Calu3 (cell line): ENCODE results near the gene SPOCK3. TPM values are rescaled to one million over a fixed set of nuclear protein-coding genes. Genes with fewer than 3 reads are reported as not detected.
"Not testable (repeated sequence)": the region's sequence is repeated elsewhere in the genome, so short reads cannot be mapped to it uniquely, and the experiment has no call there.

Source experiments
- BruUV-seq: library from RNA; stranded (reverse); fragments of 400-500 nt; replicated peaks from 2 replicates; lab custom pipeline; 2021; lab: Mats Ljungman, UMichigan
- CTCF ChIA-PET: fragments of 300-600 bp; sonication (Branson Sonifier 250); formaldehyde crosslinking; loops from one replicate; lab custom pipeline; 2022; ENCODE audit warnings: antibody characterized with exemption; lab: Charles Lee
- DNase-seq: peaks from one replicate; pipeline ENCODE4 v3.0.0; 2022
- H3K27ac Mint-ChIP-seq: one replicate; pipeline ENCODE4 v1.8.0; 2022; ENCODE audit warnings: mixed read lengths; ENCODE audit not compliant: unreplicated experiment
- H3K27me3 Mint-ChIP-seq: one replicate; pipeline ENCODE4 v1.8.0; 2022; ENCODE audit warnings: mixed read lengths; ENCODE audit not compliant: unreplicated experiment
- H3K36me3 Mint-ChIP-seq: one replicate; pipeline ENCODE4 v1.8.0; 2022; ENCODE audit warnings: mild to moderate bottlenecking, moderate library complexity, mixed read lengths; ENCODE audit not compliant: insufficient read depth, unreplicated experiment
- H3K4me1 Mint-ChIP-seq: one replicate; pipeline ENCODE4 v1.8.0; 2022; ENCODE audit warnings: mild to moderate bottlenecking, low read depth, mixed read lengths; ENCODE audit not compliant: unreplicated experiment
- H3K4me3 Mint-ChIP-seq: one replicate; pipeline ENCODE4 v1.8.0; 2022; ENCODE audit warnings: mild to moderate bottlenecking, low read depth, moderate library complexity, mixed read lengths; ENCODE audit not compliant: unreplicated experiment
- H3K9me3 Mint-ChIP-seq: one replicate; pipeline ENCODE4 v1.8.0; 2022; ENCODE audit warnings: low read depth, mixed read lengths; ENCODE audit not compliant: unreplicated experiment
- CTCF ChIP-seq: fragments of 200-600 bp; IDR thresholded peaks from one replicate; pipeline ENCODE4 v1.8.0; 2022; ENCODE audit warnings: antibody characterized with exemption; ENCODE audit not compliant: unreplicated experiment
- intact Hi-C: fragments of 100-400 bp; cut with micrococcal nuclease; formaldehyde crosslinking; loops from one replicate; pipeline ENCODE4 v1.10.0; 2022; ENCODE audit not compliant: unreplicated experiment
- total RNA-seq: library from RNA; stranded (reverse); gene quantifications from 2 replicates; pipeline ENCODE4 v1.2.3, GENCODE V29; 2022

SPOCK3 gene
- total RNA-seq, 1 experiment from 2014 or later, result 0.31 TPM

GRCh38 chr4:166777760-166778159 lies 456.5 kb downstream of the SPOCK3 start:
- Mint-ChIP-seq H3K4me1 (no peaks in the 10 kb centered on the region), H3K9me3 (peaks cover 3% of the 10 kb centered on the region), H3K27ac (no peak overlapping the region), H3K27me3 (no peaks in the 10 kb centered on the region), H3K36me3 (no peaks in the 10 kb centered on the region), H3K4me3 (no peak overlapping the region)
- CTCF ChIA-PET, result no interaction called here
- intact Hi-C loops, result no loop called here
- no peak for TF ChIP-seq CTCF
- DNase-seq, result no peak
- BruUV-seq, result no TSS peak

- DNase-seq, result no peak
- BruUV-seq, result no TSS peak
- Mint-ChIP-seq H3K9me3 (no peaks in the 10 kb centered on the region), H3K4me3 (no peak overlapping the region), H3K36me3 (no peaks in the 10 kb centered on the region), H3K27me3 (no peaks in the 10 kb centered on the region), H3K4me1 (no peaks in the 10 kb centered on the region), H3K27ac (no peak overlapping the region)
- TF ChIP-seq CTCF, result no peak
- CTCF ChIA-PET, result no interaction called here
- intact Hi-C loops, result no loop called here
Measured at GRCh38 chr4:166763018-166763417, 471.3 kb downstream of the SPOCK3 start.

GRCh38 chr4:166741742-166742141 lies 492.6 kb downstream of the SPOCK3 start:
- no peaks in the 10 kb centered on the region for H3K27me3 Mint-ChIP-seq
- H3K36me3 Mint-ChIP-seq, result no peaks in the 10 kb centered on the region
- H3K27ac Mint-ChIP-seq, result no peak overlapping the region
- no peaks in the 10 kb centered on the region for H3K4me1 Mint-ChIP-seq
- no peaks in the 10 kb centered on the region for H3K9me3 Mint-ChIP-seq
- intact Hi-C loops, result no loop called here
- BruUV-seq, result no TSS peak
- no peak overlapping the region for H3K4me3 Mint-ChIP-seq
- CTCF ChIA-PET, result no interaction called here
- TF ChIP-seq CTCF, result no peak
- DNase-seq, result no peak

GRCh38 chr4:166739215-166739614 lies 495.1 kb downstream of the SPOCK3 start:
- H3K9me3 Mint-ChIP-seq, CTCF ChIA-PET, H3K4me1 Mint-ChIP-seq, intact Hi-C loops, H3K36me3 Mint-ChIP-seq, H3K4me3 Mint-ChIP-seq, H3K27ac Mint-ChIP-seq, H3K27me3 Mint-ChIP-seq, BruUV-seq, DNase-seq: not testable (repeated sequence)

GRCh38 chr4:166737430-166737829 lies 496.9 kb downstream of the SPOCK3 start:
- intact Hi-C loops, result no loop called here
- no peak overlapping the region for H3K4me3 Mint-ChIP-seq
- H3K4me1 Mint-ChIP-seq, result no peaks in the 10 kb centered on the region
- DNase-seq, result no peak
- CTCF ChIA-PET, result interaction anchor here (0.6 kb wide), 1 partner anchor 616 kb away, joined by 3 read pairs; no protein-coding TSS in a partner anchor
- no peak overlapping the region for H3K27ac Mint-ChIP-seq
- TF ChIP-seq CTCF, result no peak
- H3K27me3 Mint-ChIP-seq, result no peaks in the 10 kb centered on the region
- H3K36me3 Mint-ChIP-seq, result no peaks in the 10 kb centered on the region
- BruUV-seq, result no TSS peak
- no peaks in the 10 kb centered on the region for H3K9me3 Mint-ChIP-seq
